ENCODE measurements around the gene SLC25A48.
"Not testable (repeated sequence)": the region's sequence is repeated elsewhere in the genome, so short reads cannot be mapped to it uniquely, and the experiment has no call there.

SLC25A48 gene

DNA sequence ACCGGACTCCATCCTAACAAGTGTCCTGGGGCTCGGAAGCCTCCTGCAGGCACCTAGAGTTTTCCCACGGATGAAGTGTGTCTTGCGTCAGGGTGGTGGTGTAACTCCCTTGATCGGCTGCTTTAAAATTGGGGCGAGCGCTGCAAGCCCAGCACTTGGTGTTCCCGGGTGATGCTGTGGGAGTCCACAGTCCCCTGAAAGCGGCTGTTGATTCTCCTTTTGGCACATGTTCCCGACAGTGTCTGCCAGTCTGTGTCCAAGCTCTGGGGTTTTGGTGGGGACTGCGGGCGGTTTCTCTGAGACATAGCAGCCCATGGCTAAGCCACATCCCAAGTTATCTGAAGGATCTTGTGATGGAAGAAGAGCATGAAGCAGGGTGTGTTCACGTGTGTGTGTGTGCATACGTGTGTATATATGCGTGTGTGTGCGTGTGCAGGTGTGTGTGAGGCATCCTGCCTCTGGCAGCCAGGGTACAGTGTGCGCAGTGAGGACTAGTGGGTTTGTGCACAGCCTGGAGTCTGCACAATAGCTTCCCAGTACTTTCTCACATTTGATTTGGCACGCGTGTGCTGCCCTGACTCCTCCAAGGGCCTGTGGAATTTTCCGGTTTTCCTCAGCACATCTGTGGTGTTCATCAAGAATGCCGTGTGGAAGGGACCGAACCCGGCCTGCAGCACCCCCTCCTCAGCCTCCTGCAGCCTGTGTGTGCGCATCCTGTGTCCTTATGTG is 16.9 kb downstream of the SLC25A48 start:
- no peak overlapping the region for H3K4me3 ChIP-seq (ENCODE audit: low read length)
- no peak for DNase-seq (ENCODE audit: low read depth, low spot score)

GRCh38 chr5:135851915-135852845 is 17.7 kb downstream of the SLC25A48 start:
- no peak overlapping the region for H3K4me3 ChIP-seq (ENCODE audit: low read length)
- DNase-seq (ENCODE audit: low read depth, low spot score), result no peak

DNA sequence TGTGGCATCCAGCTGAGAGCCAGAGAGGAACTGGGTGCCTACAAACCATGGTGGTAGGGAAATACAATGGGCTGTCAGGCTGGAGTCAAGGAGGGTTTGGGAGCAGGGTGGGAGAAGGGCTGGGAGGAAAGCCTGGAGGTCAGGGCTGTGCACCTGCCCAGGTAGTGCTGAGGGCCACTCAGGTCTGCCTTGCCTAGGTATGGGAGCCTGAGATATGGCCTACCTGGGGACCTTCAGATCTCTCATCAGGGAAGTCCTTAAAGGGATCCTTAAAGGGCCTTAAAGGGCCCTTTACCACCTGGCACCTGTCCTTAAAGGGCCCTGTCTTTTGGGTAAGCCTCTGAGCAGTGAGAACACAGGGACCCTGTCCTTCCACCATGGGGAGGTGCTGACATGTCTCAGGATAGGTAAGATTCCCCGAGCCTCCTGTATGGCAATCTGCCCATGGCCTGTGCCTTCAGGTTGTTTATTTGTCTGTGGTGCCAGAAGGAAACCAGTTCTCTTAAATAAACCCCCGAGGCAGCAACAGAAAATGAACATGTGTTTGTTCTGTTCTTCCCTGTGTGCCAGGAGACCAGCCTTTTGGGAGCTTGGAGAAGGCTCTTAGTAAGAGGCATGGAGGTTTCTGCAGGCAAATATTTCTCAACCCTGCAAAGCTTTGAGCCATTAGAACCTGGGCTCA is 23.3 kb downstream of the SLC25A48 start:
- DNase-seq (ENCODE audit: low read depth, low spot score), result no peak
- no peak overlapping the region for H3K4me3 ChIP-seq (ENCODE audit: low read length)

DNA sequence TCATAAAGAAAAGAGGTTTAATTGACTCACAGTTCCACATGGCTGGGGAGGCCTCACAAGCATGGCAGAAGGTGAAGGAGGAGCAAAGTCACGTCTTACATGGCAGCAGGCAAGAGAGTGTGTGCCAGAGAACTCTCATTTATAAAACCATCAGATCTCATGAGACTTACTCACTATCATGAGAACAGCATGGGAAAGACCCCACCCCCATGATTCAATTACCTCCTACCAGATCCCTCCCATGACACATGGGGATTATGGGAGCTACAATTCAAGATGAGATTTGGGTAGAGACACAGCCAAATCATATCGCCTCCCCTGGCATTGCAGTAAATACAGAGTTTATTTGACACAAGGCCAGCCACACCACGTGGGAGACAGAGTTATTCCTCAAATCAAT is 24.7 kb downstream of the SLC25A48 start:
- not testable (repeated sequence) for DNase-seq (ENCODE audit: low read depth, low spot score)

GRCh38 chr5:135859641-135860040 is 25.2 kb downstream of the SLC25A48 start:
- DNase-seq (ENCODE audit: low read depth, low spot score), result no peak
- H3K4me3 ChIP-seq (ENCODE audit: low read length), result no peak overlapping the region

More for the DNA sequence above, 24.7 kb downstream of the SLC25A48 start:
- H3K4me3 ChIP-seq (ENCODE audit: low read length), result not testable (repeated sequence)

- DNase-seq (ENCODE audit: low read depth, low spot score), result no peak
- no peak overlapping the region for H3K4me3 ChIP-seq (ENCODE audit: low read length)
These were observed 27.2 kb downstream of the SLC25A48 start for GRCh38 chr5:135861641-135862040.

- DNase-seq (ENCODE audit: low read depth, low spot score), result no peak
- no peak overlapping the region for H3K4me3 ChIP-seq (ENCODE audit: low read length)
These were observed 27.6 kb downstream of the SLC25A48 start for GRCh38 chr5:135862086-135862485.

- H3K4me3 ChIP-seq (ENCODE audit: low read length), result no peak overlapping the region
- no peak for DNase-seq (ENCODE audit: low read depth, low spot score)
These were observed 28.3 kb downstream of the SLC25A48 start for GRCh38 chr5:135862744-135863143.

GRCh38 chr5:135864503-135865435 is 30.3 kb downstream of the SLC25A48 start:
- H3K4me3 ChIP-seq (ENCODE audit: low read length), result no peak overlapping the region
- no peak for DNase-seq (ENCODE audit: low read depth, low spot score)

GRCh38 chr5:135866016-135866415 is 31.6 kb downstream of the SLC25A48 start:
- H3K4me3 ChIP-seq (ENCODE audit: low read length), result no peak overlapping the region
- no peak for DNase-seq (ENCODE audit: low read depth, low spot score)

DNA sequence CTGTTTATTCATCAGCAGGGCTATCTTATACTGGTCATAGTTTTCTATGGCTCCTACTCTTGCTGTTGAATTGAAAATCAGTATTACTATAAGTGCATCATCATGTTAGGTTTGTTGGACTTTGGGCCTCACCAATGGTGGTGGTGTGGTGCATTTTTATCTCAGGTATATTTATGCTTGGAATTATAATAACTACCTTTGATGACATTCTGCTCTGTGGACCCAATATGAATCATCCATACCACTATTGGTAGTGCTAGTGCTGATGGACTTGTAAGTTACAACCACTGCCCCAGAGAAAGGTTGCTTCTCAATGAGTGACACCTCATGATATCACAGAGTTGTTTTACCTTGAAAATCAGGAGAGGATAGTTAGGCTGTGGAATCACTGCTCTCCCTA is 33.1 kb downstream of the SLC25A48 start:
- no peak for DNase-seq (ENCODE audit: low read depth, low spot score)
- H3K4me3 ChIP-seq (ENCODE audit: low read length), result no peak overlapping the region

DNA sequence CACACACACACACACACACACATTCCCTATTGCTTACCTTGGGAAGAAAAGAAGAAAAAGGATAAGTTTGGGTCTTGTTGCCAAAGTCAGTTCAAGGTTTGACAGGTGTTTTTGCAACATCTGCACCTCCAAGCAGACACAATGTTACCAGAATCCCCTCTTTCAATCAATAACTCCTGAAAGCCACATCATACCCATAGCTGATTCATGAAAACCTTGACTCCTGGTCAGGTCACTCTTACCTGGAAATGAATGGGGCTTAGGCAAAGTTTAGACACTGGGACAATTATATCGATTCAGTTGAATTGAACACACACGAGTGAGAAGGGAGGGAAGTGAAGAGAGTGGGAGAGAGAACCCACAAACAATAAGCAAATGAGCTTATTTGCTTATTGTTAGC is 34.2 kb downstream of the SLC25A48 start:
- DNase-seq (ENCODE audit: low read depth, low spot score), result no peak
- no peak overlapping the region for H3K4me3 ChIP-seq (ENCODE audit: low read length)

- no peak for DNase-seq (ENCODE audit: low read depth, low spot score)
- no peak overlapping the region for H3K4me3 ChIP-seq (ENCODE audit: low read length)
These were observed 34.8 kb downstream of the SLC25A48 start for GRCh38 chr5:135869276-135869675.

DNA sequence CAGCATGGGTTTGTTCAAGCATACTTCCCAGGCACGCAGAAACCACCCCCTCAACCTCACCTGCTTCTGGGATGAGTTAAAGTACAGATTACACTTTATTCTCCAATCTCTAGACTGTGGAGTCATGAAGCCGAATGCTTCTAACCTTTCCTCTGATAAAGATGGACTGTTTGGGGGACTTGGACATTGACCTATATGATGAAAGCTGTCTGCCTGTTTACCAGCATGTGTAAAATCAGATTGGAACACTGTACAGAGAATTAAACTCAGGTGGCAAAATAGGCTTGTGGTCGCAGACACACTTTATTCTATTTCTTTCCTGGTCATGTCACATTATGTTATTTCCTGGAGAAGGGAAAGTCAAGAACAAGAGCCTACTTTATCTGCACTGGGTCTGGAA is 35.5 kb downstream of the SLC25A48 start:
- no peak for DNase-seq (ENCODE audit: low read depth, low spot score)
- H3K4me3 ChIP-seq (ENCODE audit: low read length), result no peak overlapping the region

DNA sequence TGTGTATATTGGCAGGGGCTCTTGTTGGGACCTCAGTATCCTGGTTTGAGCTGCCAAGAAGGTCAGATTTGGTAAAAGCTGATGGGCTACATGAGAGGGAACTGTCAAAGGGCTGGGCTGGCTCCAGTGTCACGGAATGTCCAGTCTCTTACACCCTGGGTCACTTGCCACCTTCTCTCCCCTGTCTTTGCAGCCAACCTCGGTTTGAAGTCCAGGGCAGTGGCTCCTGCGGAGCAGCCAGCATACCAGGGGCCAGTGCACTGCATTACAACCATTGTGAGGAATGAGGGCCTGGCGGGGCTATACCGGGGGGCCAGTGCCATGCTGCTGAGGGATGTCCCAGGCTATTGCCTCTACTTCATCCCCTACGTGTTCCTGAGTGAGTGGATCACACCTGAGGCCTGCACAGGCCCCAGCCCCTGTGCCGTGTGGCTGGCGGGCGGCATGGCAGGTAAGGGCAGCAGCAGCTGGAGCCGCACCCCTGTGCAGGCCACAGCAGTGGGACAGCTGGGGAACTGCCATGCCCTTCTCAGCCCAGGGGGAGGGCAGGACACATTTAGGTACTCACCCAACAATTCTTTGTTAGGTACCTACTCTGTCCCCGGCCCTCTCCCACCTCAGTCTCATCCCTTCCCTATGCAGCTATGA is 36.9 kb downstream of the SLC25A48 start:
- DNase-seq (ENCODE audit: low read depth, low spot score), result no peak
- no peak overlapping the region for H3K4me3 ChIP-seq (ENCODE audit: low read length)

DNA sequence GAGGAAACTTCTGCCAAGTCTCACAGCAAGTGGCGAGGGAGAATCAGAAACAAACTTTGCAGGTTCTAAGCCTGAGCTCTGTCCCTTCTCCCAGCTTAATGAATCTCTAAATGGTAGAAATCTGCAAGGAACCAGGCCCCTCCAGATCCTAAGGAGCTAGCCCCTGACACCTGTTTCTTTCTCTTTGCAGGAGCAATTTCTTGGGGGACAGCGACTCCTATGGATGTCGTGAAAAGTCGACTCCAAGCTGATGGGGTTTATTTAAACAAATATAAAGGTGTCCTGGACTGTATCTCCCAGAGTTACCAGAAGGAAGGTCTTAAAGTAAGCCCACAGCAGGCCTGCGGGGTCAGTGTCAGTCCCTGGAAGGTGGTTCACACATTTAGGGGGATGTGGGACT is 39.4 kb downstream of the SLC25A48 start:
- H3K4me3 ChIP-seq (ENCODE audit: low read length), result no peak overlapping the region
- no peak for DNase-seq (ENCODE audit: low read depth, low spot score)

DNA sequence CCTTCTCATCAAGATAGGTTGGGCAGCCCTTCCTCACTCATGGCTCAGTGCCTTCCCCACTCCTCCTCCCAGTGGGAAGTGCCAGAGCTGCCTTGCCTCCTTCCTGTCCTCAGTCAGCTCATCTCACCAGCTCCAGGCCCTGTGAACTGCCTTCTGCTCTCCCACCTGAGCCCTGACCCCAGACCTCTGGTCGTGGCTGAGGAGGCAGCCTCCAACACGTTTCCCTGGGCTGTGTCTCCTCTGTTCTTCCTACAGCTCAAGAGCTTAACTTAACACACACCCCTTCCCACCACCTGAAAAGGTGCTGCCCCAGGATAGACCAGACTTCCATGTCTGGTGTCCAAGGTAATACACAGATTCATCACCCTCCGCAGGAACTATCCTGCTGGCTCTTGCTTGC is 40.0 kb downstream of the SLC25A48 start:
- no peak for DNase-seq (ENCODE audit: low read depth, low spot score)

GRCh38 chr5:135875567-135875966 is 41.1 kb downstream of the SLC25A48 start:
- no peak overlapping the region for H3K4me3 ChIP-seq (ENCODE audit: low read length)
- no peak for DNase-seq (ENCODE audit: low read depth, low spot score)

More for the DNA sequence above, 40.0 kb downstream of the SLC25A48 start:
- no peak overlapping the region for H3K4me3 ChIP-seq (ENCODE audit: low read length)

Measured in Jurkat, Clone E6-1 (cell line).